Measurements from ENCODE around the gene PTPRZ1.

PTPRZ1 gene

DNA sequence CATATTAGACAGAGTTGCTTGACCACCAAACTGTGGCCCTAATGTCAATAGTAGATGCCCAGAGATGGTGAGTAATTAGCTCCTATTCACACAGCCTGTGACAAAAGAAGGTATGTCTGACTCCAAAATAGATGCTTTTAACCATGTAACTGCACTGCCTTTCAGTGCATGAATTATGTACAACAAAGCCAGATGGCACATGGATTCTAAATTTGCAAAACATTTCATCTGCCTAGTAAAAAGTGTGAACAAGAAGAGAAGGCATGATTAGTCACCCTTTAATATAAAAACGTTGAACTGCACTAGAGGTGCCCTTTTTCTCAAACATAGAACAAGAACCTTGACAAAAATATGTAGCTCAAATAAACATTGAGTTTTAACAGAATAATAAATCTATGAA lies 35.5 kb upstream of the PTPRZ1 start:
- no peak for DNase-seq (ENCODE audit: low read depth, low spot score)
- H3K4me3 ChIP-seq (ENCODE audit: low read depth, low read length) = no peak overlapping the region
- TF ChIP-seq, protein P1, sequence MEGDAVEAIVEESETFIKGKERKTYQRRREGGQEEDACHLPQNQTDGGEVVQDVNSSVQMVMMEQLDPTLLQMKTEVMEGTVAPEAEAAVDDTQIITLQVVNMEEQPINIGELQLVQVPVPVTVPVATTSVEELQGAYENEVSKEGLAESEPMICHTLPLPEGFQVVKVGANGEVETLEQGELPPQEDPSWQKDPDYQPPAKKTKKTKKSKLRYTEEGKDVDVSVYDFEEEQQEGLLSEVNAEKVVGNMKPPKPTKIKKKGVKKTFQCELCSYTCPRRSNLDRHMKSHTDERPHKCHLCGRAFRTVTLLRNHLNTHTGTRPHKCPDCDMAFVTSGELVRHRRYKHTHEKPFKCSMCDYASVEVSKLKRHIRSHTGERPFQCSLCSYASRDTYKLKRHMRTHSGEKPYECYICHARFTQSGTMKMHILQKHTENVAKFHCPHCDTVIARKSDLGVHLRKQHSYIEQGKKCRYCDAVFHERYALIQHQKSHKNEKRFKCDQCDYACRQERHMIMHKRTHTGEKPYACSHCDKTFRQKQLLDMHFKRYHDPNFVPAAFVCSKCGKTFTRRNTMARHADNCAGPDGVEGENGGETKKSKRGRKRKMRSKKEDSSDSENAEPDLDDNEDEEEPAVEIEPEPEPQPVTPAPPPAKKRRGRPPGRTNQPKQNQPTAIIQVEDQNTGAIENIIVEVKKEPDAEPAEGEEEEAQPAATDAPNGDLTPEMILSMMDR (IDR thresholded peaks at IDR 0.05; ENCODE audit: insufficient read depth, low read length, missing control alignments) = no peak
- ChIA-PET POLR2A (no interaction called here), CTCF (no interaction called here)

DNA sequence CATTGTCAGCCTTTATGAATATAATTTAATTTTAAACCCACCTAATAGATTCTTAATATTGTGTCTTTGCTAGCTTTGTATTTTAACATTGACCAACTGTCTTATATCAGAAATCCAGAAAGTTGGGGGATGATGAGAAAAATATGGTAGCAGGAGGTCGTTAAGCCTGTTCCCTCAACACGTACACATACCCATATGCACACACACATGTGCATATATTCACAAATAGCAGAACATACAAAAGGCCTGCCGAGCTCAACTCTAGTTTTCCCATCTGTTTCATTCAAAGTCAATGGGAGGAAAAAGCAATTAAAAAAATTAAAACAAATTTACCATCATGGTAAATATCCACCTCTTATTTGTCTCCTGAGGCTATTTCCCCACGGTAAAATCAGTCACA lies 25.9 kb upstream of the PTPRZ1 start:
- POLR2A ChIA-PET = no interaction called here
- CTCF ChIA-PET = no interaction called here
- TF ChIP-seq, protein P1 (IDR thresholded peaks at IDR 0.05; ENCODE audit: insufficient read depth, low read length, missing control alignments) = no peak
- no peak for DNase-seq (ENCODE audit: low read depth, low spot score)
- H3K4me3 ChIP-seq (ENCODE audit: low read depth, low read length) = no peak overlapping the region

DNA sequence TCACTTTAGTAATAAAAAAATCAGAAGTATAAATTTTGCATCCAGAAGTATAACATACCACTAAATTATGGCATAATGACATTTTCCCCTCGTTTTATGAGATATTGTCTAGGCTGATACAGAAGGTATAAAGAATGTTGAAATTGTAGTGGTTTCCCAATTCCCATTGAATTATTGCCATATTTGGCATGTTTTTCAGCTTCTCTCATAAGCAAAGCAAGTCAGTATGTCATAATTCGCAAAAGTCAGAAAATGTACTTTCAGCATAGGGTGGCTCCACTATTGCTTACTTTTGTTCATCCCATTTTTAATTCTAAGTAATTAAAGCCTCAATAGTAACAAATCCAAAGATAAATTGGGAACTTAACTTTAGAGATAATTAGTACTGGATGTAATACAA lies 19.7 kb upstream of the PTPRZ1 start:
- ChIA-PET POLR2A (no interaction called here), CTCF (interaction anchor here (0.9 kb wide), 1 partner anchor 141 kb away, joined by 4 read pairs; no protein-coding TSS in a partner anchor)
- H3K4me3 ChIP-seq (ENCODE audit: low read depth, low read length) = no peak overlapping the region
- no peak for DNase-seq (ENCODE audit: low read depth, low spot score)
- TF ChIP-seq, protein P1 (IDR thresholded peaks at IDR 0.05; ENCODE audit: insufficient read depth, low read length, missing control alignments) = no peak

DNA sequence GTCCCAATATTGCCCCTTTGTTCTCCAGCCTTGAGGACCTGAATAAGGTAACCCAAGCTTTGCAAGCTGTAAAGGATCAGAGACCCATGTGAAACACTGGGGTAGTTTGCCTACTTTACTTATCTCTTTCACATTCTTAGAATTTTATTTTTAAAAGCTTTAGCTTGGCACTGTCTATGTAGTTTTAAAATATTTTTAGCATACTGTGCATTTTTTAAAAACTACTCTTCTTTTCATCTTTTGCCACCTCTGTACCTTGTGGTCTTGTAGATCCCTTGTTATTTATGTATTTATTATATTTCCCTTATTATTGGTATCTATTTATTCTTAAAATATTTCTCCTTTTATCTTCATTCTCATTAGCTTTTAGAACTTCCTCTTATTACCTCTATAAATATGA lies 12.0 kb upstream of the PTPRZ1 start:
- POLR2A ChIA-PET = no interaction called here
- no peak overlapping the region for H3K4me3 ChIP-seq (ENCODE audit: low read depth, low read length)
- no peak for DNase-seq (ENCODE audit: low read depth, low spot score)
- CTCF ChIA-PET = no interaction called here
- TF ChIP-seq, protein P1 (IDR thresholded peaks at IDR 0.05; ENCODE audit: insufficient read depth, low read length, missing control alignments) = no peak

DNA sequence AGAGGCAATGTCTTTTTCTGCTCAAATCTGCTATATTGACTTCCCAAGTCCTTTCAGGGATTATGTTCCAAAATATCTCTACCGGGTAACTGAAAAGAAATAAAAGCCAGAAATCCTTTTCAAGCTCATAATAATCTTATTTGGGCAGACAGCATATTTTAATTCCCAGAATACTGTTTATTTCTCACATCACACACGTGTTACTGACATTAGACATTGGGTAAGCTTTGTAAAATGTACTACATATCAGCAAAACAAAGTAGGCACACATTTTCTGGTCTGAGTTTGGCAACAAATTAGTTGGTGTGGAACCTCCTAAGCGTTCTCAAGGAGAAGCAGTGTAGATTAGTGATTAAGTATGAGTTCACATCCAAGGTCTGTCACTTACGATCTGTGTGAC lies 10.4 kb upstream of the PTPRZ1 start:
- no peak for DNase-seq (ENCODE audit: low read depth, low spot score)
- CTCF ChIA-PET = no interaction called here
- no peak overlapping the region for H3K4me3 ChIP-seq (ENCODE audit: low read depth, low read length)
- POLR2A ChIA-PET = no interaction called here
- TF ChIP-seq, protein P1 (IDR thresholded peaks at IDR 0.05; ENCODE audit: insufficient read depth, low read length, missing control alignments) = no peak

DNA sequence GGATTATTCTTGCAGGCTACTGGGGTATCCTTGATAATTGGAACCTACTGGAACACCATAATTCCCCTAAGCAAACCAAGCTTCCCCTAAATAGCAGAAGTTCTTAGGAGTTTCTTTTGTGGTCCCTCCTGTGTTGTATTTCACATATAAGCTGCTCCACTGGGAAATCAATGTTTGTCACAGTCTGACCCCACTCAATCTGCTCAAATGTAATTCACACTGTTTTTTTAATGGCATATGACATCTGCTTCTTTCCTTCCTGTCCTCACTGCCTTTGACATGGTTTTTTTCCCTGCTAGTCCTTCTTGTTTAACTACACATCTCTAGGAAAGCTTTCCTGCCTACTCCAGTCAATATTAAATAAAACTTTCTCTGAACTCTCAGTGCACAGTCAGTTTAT lies 1.8 kb upstream of the PTPRZ1 start:
- ChIA-PET CTCF (interaction anchor here (1.0 kb wide), 1 partner anchor 123 kb away, joined by 3 read pairs; no protein-coding TSS in a partner anchor), POLR2A (no interaction called here)
- TF ChIP-seq, protein P1 (IDR thresholded peaks at IDR 0.05; ENCODE audit: insufficient read depth, low read length, missing control alignments) = no peak
- no peak overlapping the region for H3K4me3 ChIP-seq (ENCODE audit: low read depth, low read length)
- no peak for DNase-seq (ENCODE audit: low read depth, low spot score)

Measured in AG04449 (cell line).